Psoas muscle (tissue), 8 donors: Measurements from ENCODE around the gene BRF1. TPM values are rescaled to one million over a fixed set of nuclear protein-coding genes. Genes with fewer than 3 reads are reported as not detected.
"Not testable (repeated sequence)": the region's sequence is repeated elsewhere in the genome, so short reads cannot be mapped to it uniquely, and the experiment has no call there.

ENCODE experiments used
- ATAC-seq, 4 donors: fragments of 200-7000 bp; cut with Tn5 transposase; one replicate each; pipeline ENCODE4 v1.9.1; 2020; ENCODE audit warnings: moderate library complexity in 3 of 4, mild to moderate bottlenecking in 2 of 4
- DNase-seq, 2 donors: peaks; one replicate each; pipeline ENCODE4 v3.0.0-alpha.2; 2020
- H3K27ac ChIP-seq: fragments of 200-600 bp; one replicate; pipeline ENCODE4 v1.8.0; 2022
- H3K27me3 ChIP-seq, 3 donors: fragments of 200-600 bp in 1 of 3; one replicate each; pipeline versions ENCODE4 v1.6.1 to v1.8.0; 2013 to 2022; ENCODE audit warnings: low read length in 2 of 3, mild to moderate bottlenecking in 2 of 3, moderate library complexity in 1 of 3; ENCODE audit not compliant: insufficient read depth in 3 of 3
- H3K36me3 ChIP-seq, 2 donors: fragments of 200-600 bp in 1 of 2; one replicate each; pipeline versions ENCODE4 v1.6.1 to v1.8.0; 2013 to 2022; ENCODE audit warnings: low read depth in 1 of 2, mild to moderate bottlenecking in 1 of 2, moderate library complexity in 1 of 2; ENCODE audit not compliant: insufficient read depth in 1 of 2
- H3K4me1 ChIP-seq: fragments of 200-600 bp; one replicate; pipeline ENCODE4 v1.8.0; 2022
- H3K4me3 ChIP-seq: fragments of 200-600 bp; one replicate; pipeline ENCODE4 v1.8.0; 2022; ENCODE audit warnings: mild to moderate bottlenecking
- H3K9me3 ChIP-seq: fragments of 200-600 bp; one replicate; pipeline ENCODE4 v1.8.0; 2022
- WGBS, 3 donors: extraction: QIAGEN DNeasy Blood & Tissue Kit; methylation state at CpG; one replicate each; pipeline versions ENCODE4 v1.1.6 to v1.1.7; 2013; 5-methylcytosine and 5-hydroxymethylcytosine counted together
- intact Hi-C, 2 donors: fragments of 100-400 bp; cut with DNase I; formaldehyde crosslinking; loops; one replicate each; pipeline versions ENCODE4 v1.11.0 to v1.14.2; 2022
- polyA plus RNA-seq, 3 donors: library from polyadenylated mRNA; stranded (reverse); fragments of 200-250 nt; gene quantifications; one replicate each; pipeline ENCODE4 v1.2.3, GENCODE V29; 2013
- total RNA-seq, 4 donors: library from RNA; stranded (reverse); fragmentation: NEBNext Ultra II Directional in 2 of 4; extraction: Animal tissue kit (Norgen Biotek cat#: 25700) in 2 of 4; gene quantifications; one replicate each; pipeline versions ENCODE4 v1.2.1 to v1.2.4, GENCODE V29; 2021 to 2023
- TF ChIP-seq, protein P1 (sequence below): fragments of 200-600 bp; IDR thresholded peaks from one replicate; pipeline ENCODE4 v1.8.0; 2022; ENCODE audit warnings: antibody characterized with exemption
- donor health status: healthy with polysubstance abuse.
- donor health status: DM: no; HTN: no; CAD: no; lungs with moderate emphysema.
- donor health status: Bipolar disorder and iron deficiency.
- donor health status: healthy.
- donor health status: DM: yes; HTN: yes; CAD: no.
- donor health status: DM: no; HTN: no; CAD: no.
- donor health status: DM: no; HTN: no; CAD: no.
- donor health status: DM: yes; HTN: yes; CAD: no.

BRF1 gene
- total and polyA plus RNA-seq, 7 donors, result 12.9 to 26.2 (median 17.1) TPM

DNA sequence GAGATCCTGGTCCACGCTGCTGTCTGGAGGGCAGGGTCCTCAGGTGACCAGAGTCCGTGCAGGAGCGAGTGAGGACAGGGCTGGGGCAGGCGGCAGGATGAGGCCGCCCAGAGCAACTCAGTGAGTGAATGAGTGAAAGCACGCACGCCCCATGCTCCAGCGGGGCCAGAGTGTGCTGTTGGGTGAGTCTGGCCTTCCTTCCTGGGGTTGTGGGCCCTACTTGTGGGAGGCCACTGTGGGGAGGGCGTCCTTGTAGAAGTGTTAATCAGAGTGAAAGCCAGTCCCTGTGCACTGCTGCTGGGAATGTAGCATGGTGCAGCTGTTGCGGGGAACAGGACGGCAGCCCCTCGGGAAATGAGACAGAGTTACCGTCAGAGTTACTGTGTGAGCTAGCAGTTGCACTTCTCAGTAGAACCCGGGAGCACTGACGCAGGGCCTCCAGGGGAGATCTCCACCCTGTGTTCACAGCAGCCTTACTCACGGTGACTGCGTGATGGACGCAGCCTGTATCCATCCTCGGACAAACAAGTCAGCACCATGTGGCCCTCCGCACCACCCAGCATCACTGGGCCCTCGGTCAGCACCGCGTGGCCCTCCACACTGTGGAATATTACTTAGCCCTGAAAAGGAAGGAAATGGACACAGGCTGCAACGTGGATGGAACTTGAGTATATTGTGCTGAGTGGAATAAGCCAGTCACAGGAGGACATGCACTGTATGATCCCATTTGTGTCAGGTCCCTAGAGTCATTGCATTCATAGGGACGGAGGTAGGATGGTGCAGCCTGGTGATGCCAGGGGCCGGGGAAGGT, 35.9 kb upstream of the BRF1 start:
- Histone ChIP-seq H3K36me3 (no peaks in the 10 kb centered on the region), H3K4me3 (no peak overlapping the region), H3K9me3 (no peaks in the 10 kb centered on the region), H3K27me3 (no peaks in the 10 kb centered on the region), H3K27ac (peak overlapping the region; percentile 41), H3K4me1 (peaks cover 80% of the 10 kb centered on the region)
- DNase-seq, result no peak
- intact Hi-C loops, result no loop called here
- no peak for ATAC-seq
- 68 to 79% (median 69%) methylated on average over 26 of the region's 26 CpGs for WGBS, 3 donors
- TF ChIP-seq, protein P1, sequence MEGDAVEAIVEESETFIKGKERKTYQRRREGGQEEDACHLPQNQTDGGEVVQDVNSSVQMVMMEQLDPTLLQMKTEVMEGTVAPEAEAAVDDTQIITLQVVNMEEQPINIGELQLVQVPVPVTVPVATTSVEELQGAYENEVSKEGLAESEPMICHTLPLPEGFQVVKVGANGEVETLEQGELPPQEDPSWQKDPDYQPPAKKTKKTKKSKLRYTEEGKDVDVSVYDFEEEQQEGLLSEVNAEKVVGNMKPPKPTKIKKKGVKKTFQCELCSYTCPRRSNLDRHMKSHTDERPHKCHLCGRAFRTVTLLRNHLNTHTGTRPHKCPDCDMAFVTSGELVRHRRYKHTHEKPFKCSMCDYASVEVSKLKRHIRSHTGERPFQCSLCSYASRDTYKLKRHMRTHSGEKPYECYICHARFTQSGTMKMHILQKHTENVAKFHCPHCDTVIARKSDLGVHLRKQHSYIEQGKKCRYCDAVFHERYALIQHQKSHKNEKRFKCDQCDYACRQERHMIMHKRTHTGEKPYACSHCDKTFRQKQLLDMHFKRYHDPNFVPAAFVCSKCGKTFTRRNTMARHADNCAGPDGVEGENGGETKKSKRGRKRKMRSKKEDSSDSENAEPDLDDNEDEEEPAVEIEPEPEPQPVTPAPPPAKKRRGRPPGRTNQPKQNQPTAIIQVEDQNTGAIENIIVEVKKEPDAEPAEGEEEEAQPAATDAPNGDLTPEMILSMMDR, result no peak

- TF ChIP-seq, protein P1, result no peak
- Histone ChIP-seq H3K36me3 (no peaks in the 10 kb centered on the region), H3K4me1 (peaks cover 78% of the 10 kb centered on the region), H3K27ac (peak overlapping the region; percentile 41), H3K27me3 (no peaks in the 10 kb centered on the region), H3K4me3 (no peak overlapping the region), H3K9me3 (no peaks in the 10 kb centered on the region)
- peak; percentile 43 to 80 (median 59) for ATAC-seq
- DNase-seq, result peak in 1 of 2 donors; percentile 85
- intact Hi-C loops, result no loop called here
- WGBS, 3 donors, result 34 to 46% (median 37%) methylated on average over 33 of the region's 33 CpGs
Observed at GRCh38 chr14:105335735-105336476, 35.1 kb upstream of the BRF1 start.

DNA sequence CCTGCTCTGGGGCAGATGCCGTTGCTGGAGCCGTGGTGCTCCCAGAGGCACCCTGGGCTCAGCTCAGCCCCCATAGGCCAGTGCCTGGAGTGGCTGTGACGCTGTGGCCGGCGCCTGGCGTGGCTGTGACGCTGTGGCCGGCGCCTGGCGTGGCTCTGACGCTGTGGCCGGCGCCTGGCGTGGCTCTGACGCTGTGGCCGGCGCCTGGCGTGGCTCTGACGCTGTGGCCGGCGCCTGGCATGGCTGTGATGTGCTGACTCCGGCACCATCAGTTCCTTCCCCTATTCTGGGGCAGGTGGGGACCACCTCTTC, 34.4 kb upstream of the BRF1 start:
- DNase-seq, H3K36me3 ChIP-seq, H3K9me3 ChIP-seq, H3K4me3 ChIP-seq, H3K27me3 ChIP-seq, ATAC-seq, intact Hi-C loops: not testable (repeated sequence)
- H3K27ac ChIP-seq, result peak overlapping the region; percentile 41
- WGBS, 3 donors, result 94 to 96% (median 95%) methylated on average over 14 to 22 of the region's 22 CpGs
- H3K4me1 ChIP-seq, result peaks cover 81% of the 10 kb centered on the region

- peaks cover 78% of the 10 kb centered on the region for H3K4me1 ChIP-seq
- 88 to 96% (median 91%) methylated on average over 16 to 17 of the region's 17 CpGs for WGBS, 3 donors
- no peaks in the 10 kb centered on the region for H3K9me3 ChIP-seq
- no peak overlapping the region for H3K4me3 ChIP-seq
- H3K27me3 ChIP-seq, result no peaks in the 10 kb centered on the region
- TF ChIP-seq, protein P1, result no peak
- intact Hi-C loops, result no loop called here
- H3K36me3 ChIP-seq, result no peaks in the 10 kb centered on the region
- H3K27ac ChIP-seq, result peak overlapping the region; percentile 46
- ATAC-seq (no peak), DNase-seq (peak in 1 of 2 donors; percentile 46)
Observed at GRCh38 chr14:105334383-105335230, 33.8 kb upstream of the BRF1 start.
